Measurements from ENCODE around the gene DHRS1.
A peak's percentile ranks its signal among the peaks of the same experiment; 100 is the strongest.

DHRS1 gene

DNA sequence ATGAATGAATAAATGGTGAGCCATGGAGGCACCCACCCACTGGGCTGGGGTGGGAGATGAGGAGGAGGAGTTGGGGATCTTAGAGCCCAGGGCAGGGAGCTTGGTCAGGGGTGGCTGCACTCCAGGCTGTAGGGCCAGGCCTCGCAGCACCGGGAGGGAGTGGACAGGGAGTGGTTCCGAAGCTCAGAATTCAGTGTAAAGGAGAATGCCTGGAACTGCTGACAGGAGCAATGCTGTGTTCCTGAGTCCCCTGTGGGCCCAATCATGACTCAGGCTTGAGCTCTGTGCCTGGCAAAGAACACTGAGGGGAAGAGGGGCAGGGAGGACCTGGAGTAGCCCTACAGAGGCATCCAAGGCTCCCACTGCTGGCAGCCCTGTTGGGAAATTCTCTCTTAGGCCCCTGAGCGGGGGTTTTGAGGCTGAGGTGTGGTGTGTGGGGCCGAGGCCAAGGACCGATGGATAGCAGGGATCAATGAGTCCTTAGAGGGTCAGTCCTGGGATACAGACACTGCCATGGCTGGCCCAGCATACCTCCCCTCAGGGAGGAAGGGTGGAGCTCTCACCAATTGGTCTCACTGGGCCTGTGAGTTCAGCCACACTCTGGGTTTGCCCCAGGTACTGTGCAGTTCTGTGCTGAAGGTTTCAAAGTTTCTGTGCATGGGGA is 18.7 kb downstream of the DHRS1 start:
- DNase-seq = no peak

DNA sequence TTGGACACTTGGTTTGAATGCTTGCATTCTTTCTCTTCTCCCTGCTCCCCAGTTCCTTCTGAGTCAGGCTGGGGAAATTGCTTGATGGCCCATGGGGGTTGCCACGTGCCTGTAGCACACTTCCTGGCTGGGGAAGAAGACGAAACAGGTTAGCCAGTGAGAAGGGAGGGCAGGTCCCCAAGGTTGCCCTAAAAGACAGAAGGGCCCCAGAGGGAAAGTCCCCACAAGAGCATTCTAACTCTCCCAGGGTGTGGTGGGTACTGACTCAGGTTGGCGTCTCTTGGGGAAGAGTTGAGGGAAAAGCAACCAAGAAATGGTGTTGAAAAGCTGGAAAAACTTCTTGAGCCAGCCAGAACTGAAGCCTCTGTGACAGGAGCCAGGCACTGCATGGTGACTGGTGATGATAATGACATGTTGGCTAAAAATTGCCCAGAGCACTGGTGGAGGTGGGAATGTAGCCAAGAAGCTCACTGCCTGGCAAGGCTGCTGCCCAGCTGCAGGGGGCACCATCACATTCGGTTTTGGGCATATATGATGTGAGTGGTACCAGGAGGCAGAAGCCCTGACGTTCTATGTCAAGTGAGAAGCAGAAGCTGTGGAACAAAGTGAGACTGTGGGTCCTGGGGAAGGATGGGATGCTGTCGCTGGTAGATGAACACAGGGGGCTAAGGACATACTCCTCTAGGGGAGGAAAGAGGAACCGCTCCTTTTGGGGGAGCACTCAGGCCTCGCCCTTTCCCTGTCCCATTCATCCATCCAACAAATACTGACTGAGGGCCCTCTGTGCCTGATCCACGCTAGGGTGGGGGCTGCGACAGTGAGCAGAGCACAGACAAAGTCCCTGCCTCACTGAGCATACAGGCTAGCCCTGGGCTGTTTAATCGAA is 20.0 kb downstream of the DHRS1 start:
- no peak for DNase-seq

DNA sequence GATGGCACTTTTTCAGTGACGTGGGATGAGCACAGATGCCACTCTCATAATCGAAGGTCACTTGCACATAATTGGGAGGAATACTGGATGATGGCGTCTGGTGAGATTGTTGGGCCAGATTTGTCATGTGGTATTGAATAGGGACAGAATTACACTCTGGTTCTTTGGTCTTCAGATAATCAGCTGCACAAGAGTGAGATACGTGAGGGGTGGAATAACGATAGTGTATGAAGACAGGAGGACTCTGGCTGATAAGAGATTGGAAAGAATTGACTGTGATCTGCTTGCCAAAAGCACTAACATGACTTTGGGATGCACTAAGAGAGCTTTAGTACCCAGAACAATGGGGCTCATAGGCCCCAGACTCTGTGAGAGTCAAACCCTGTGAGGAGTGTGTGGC is 21.2 kb downstream of the DHRS1 start:
- no peak for DNase-seq

DNA sequence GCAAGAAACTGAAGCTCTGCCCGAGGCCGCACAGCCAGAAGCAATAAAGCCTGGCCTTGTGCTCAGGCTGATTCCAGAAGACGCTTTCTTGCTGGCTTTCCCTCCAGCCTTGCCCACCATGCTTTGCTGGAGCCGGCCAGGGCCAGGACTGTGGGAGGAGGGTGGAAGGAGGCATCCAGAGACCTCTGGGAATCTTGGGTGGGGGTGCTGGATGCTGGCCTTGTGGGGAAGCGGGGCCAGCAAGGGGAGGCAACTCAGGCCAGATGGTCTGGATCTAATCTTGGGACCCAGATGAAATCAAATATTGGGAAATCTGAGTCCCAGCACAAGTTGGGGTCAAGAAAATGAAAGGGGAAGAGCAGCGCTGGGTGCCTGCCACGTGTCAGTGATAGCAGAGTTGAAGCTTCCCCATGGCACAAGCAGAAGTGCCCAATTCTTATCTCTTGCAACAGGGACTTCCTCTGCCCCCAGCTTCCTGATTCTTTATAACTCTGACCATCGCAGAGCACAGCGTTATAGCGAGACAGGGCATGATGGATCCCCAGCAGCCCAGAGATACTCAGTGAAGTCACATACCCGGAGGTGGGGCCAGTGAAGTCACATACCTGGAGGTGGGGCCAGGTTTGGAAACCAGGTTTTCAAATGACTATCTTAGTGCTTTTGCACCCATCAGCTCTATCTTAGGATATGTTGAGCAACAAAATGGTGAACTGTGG is 21.8 kb downstream of the DHRS1 start:
- DNase-seq = peak; percentile 29

DNA sequence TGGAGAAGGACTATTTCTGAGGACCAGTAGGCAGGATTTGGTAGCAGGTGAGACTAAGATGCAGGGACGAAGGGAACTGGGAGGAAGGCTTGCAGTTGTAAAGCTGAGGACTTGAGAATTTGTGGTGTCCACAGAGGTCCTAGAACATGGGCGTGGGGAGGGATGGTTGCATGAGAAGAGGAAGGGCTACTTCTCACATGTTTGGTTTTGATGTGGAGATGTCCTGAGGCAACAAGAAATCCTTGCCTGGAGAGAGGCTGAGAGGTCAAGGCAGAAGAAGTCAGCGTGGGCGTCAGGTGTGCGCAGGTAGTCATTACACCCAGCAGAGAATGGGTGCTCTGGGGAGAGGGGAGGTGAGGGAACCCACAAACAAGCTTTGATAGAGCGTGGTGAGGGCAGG is 22.5 kb downstream of the DHRS1 start:
- no peak for DNase-seq

DNA sequence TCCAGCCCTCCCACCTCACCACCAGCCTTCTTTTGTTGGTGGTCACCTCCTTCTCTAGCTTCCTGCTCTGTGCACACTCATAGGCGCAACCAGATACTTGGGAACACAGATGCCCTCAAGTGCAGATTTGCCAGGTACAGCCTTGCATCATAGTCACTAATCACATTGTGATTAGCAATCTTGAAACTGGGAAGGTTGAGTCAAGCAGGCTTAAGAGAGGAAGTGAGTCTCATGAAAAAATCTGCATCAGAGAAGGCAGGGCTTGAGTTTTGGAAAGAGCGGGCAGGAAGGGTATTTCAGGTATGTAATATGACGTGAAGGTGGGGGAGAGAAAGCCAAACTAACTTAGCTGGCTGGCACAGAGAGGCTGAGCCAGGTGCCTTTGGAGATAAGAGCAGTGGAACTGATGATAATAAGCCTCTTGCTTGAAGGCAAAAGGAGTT is 25.5 kb downstream of the DHRS1 start:
- no peak for DNase-seq

DNA sequence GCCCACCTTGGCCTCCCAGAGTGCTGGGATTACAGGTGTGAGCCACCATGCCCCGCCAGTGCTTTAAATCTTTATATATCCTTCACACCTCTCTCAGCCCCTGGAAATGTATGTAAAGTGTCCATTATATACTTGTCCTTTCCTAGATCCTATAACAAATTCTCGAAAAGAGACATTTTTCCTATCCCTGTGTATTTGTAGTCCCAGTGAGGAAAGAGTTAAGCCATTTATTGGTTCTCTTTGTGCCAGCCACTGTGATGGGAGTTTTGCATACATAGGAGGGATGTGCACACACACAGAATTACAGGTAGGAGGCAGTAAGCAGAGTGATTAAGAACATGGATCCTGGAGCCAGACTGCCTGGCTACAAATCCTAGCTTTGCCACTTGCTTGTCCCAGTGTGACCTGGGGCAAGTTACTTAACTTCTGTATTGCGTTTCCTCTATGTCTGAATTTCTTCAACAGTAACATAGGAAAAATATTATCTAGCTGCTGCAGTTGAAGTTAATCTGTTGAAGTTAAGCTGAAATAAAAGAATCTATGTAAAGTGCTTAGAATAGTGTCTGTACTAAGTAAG is 26.1 kb downstream of the DHRS1 start:
- DNase-seq = no peak

DNA sequence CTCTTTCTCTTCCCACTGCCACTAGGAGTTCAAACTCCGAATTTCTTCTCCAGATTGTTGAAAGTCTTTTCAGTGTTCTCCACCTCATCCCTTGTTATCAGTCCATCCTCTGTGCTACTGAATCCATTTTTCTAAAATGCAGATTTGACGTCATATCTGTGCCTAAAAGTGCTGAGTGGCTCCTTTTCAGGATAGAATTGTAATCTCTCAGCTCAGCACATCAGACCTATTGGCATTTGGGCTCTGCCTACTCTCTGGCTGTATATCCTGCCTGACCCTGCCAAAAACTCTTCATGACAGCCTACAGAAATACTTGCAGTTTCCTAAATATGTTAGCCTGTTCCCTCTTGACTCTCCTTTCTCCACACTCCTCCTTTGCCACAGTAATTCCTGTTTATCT is 27.1 kb downstream of the DHRS1 start:
- no peak for DNase-seq

DNA sequence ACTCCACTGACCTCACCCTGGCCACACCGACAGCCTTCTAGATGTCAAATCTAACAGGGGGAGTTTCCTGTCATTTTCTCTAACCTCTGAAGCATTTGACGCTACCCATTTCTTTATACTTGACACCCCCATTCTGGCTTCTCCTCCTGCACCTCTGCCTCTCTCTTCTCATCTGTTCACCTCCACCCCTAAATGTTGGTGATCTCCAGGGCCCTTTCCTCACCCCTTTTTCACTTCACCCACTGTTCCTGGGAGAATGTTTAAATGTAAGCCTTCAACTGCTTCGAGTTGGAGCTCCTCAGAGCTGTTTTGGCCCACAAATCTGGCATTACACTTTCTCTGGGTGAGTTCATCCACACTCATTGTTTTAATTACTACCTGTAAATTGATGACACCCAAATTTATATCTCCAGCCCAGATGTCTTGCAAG is 27.7 kb downstream of the DHRS1 start:
- DNase-seq = no peak

DNA sequence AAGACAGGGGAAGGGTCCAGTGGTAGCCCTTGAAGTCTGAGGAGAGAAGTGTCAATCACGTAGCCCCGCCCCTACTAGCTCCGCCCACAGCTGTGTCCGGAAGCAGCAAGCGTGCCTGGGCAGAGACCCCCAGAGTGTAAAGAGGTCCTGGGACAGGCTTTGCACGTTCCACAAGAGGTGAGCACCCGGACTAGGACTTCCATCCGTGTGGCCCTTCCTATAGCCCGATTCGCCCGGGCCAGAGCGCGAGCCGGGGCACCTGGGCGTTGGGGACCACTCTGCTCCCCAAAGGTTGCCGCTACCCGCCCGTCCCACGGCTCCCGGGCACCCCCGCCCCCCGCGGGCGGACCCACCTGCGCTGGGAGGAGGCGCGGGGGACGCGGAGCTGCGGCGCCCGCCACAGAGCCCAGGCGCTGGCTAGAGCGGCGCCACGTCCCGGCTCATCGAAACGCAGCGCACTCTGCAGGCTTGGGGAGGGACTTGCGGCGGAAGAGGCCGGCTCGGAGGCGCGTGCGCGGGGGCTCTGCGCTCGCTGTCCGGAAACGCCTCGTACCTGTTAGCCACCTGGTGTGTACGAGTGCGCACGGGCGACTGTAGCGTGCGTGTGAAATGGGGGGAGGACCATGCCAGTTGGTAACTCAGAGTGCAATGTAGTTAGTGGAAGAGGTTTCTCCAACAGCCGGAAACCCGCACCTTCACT is 28.3 kb downstream of the DHRS1 start, which contains the start of gene RABGGTA:
Gene RABGGTA (minus strand): TSS at position 464 of the 700 bp plus-strand sequence. CDS start 482 bp downstream, outside the sequence.
- DNase-seq = peak; percentile 63

DNA sequence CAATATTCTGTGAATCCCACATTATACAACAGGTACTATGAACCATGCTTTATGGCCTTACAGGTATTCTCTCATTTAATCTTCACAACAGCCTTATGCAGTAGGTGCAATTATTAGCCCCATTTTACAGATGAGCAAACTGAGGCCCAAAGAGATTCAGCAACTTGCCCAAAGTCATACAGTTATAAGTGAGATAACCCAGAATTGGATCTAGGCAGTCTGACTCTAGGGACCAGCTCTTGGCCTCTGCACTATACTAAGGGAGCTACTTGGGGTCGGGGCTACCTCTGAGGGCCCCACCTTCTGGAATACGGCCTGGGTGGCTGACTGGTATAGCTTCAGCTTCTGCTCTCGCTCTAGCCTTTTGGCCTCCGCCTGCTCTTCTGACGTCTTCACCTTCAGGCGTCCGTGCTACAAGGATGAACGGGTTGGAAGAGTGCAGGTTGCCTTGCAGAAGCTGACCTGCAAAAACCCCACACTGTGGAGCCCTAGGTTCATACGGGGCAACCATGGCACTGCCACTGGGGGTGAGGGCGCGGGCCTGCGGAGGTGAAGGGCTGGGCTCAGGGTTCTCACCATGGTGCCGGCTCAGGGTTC is 28.9 kb downstream of the DHRS1 start:
- DNase-seq = no peak

DNA sequence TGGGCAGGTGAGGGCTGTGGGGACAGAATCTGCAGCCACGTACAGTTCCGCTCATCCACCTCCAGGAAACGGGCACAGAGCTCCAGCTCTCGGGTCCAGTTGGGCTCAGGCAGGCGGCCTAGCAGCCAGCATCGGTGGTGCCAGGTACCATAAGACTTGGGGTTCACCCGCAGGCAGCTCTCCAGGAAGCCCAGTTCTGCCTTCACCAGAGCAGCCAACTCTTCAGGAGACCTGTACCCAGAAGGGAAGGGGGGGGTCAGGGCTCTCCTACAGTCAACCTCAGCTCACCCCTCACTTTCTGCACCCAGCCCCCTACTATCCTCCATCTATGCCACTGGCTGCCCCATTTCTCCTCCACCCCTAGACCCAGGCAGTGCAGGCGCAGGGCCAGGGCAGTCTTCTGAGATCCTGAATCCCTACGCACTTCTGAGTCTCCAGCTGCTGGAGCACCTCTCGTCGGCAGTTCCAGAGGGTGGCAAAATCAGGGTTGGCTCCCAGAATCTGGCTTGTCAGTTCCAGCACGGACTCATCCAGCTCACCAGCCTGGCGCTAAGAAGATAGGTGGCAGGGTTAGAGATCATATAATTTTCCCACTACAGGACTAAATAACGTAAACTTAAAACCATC is 29.6 kb downstream of the DHRS1 start:
- DNase-seq = no peak

DNA sequence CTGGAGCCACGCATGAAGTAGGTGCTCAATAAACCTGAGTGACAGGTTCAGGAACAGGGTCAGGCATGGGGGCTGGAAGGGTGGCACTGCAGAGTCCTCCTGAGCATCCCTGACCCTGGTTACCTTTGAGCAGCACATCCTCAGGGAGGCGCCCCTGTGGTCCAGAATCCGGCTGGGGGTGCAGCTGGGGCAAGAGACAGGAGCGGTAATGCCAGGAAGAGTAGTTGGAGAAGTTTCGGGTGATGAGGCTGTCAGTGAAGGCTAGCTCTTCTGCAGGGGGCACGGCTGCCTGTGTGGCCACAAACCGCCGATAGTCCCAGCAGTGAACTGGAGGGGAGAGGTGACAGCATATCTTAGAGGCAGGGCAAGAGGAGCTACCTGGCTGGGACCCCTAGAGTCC is 30.2 kb downstream of the DHRS1 start:
- DNase-seq = no peak

DNA sequence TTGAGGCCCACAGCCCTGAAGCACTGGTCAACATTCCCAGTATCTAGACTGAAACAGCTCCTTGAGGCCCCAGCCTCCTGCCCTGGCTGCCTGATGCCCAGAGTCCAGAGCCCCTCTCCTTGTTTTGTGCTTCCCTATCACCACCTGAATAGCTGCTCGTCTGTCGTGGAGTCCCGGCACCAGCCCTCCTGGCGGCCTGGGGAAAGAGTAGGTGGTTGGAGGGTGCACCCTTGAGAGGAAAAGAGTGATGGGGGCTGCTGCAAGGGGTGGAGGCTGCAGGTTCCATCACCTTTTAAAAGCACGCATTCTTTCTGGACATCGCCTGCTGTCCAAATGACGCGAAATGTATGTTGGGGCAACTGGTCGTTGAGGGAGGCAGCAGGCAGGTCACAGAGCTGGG is 31.4 kb downstream of the DHRS1 start:
- DNase-seq = no peak

DNA sequence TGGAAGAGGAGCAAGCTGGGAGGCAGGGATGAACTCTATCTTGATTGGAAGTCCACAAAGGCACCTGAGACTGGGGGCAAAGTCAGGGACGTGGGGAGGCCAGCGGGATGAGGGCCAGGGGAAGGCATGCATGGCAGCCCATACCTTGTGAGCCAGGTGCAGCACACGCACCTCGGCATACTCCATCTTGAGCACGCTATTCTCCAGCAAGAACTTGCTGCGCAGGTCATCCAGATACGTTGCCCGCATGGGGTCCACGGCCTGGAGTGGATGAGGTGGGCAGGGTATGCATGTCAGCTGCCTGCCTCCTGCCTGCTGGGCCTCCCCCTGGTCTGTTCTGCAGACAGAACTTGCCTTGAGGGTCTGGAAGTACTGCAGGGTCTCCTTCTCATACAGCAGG is 32.1 kb downstream of the DHRS1 start:
- DNase-seq = no peak

DNA sequence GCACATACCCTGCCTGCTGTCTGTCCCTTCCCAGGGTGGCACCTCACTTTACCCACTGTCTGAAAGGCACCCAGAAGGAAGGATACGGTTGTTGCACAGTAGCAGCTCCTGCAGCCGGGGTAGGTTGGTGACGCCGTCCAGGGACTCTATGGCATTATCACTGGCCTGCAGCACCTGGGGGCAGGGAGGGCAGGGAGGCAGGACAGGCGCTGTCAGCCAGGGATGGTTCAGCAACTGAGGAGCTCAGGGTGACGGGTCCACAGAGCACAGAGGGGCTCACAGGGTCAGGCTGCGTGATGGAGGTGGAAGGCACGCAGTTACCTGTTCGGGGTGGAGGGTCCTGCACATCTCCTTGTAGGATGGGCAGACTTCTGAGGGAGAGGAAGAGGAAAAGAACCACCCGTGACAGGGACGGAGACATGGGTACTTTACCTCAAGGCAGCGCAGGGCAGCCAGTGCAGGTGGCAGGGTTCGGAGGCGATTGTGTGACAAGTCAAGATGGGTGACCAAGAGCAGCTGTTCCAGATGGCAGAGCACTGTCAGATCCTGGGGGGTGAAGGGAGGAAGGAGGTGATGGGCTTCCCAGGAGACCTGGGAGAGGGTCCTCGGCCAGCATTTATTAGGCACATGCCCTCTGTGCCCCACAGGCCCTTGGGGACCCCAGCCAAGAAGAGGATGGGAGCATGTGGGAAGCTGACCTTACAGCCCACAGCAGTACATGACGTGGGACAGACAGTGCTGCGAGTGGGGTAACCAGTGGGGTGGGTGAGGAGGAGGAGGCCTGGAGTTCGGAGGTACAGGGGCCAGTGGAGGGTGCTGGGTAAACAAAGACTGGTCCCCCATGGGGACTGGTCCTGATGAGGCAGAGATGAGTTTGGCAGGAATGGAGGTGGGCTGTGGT is 33.0 kb downstream of the DHRS1 start:
- DNase-seq = no peak

DNA sequence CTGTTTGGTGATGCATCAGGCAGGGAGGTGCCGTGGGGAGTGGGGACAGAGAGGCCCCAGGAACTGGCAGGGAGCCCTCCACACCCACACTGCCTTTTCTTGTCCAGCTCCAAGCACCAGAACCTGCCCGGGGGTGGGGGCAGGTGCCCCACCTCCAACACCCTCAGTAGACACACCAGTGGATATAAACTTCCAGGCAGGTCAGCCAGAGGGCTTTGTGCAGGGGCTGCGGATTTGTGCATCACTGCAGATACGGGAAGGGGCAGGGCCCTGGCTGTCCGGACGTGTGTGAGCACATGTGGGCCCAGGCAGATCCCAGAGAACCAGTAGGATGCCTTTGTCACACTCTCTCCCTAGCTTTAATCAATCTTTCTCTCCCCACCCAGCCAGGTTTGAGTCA is 35.3 kb downstream of the DHRS1 start:
- no peak for DNase-seq

DNA sequence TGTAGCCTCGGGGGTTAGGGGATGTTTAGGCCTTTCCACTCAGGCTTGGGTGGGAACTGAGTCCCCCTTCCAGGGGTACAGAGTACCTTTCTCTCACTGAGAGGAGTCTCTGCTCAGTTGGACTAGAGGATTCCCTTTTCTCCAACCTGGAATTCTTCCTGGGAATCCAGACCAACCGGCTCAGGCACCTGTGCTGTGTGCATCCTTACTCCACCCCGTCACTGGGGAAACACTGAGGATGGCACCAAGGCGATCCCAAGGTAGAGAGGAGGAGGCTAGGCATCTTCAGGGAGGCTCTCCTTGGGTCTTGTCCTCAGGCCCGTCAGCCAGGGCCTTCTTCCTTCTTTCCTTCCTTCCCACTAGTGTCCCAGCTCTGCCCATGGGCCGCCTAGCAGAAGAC is 35.7 kb downstream of the DHRS1 start:
- DNase-seq = no peak

DNA sequence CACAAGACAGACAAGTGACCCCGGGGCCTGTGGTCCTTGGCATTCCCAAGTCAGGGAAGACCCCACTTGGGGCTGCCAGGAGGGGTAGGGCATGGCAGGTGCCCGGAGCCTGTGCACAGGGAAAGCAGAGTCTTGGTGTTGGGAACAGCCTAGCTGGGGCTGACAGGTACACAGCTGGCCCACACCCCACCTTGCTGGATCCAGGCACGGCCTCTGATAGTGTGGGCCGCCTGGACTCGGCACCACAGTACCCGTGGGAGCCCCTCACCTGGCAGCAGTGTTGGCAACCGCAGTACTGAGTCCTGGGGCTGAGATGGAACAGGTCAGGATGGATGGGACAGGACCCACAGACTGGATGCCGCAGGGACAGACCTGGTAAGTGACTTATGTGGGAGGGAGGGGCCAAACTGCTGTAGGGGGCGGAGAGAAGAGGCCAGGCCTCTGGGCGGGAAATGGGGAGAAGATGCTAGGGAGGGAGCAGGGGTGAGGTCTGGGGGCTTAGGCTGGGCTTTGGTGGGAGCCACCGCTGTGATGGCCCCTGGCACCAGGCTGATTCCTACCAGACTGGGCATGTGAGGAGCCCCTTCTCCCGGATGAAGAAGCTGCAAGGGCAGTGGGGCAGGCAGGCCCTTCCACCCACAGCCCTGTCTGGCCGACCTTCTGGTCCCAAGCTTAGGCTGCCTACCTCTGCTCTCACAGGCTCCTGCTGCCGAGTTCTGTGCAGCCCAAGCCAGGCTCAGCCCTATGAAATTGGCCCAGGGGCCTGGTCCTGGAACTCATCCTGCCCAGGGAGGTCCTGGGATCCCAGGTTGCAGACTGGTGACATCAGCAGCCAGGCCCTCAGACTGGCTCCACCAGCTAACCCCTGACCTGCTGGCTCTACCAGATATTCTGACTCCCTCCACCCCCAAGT is 36.5 kb downstream of the DHRS1 start, which contains the start of gene TGM1:
Gene TGM1 (minus strand): TSS at position 357 of the 913 bp plus-strand sequence. CDS start 825 bp downstream, outside the sequence.
- no peak for DNase-seq
